HG03575 (cell line): ENCODE measurements around the gene PFKFB1.

Experiments used
- ATAC-seq: cut with Tn5 transposase; IDR thresholded peaks from one replicate; pipeline ENCODE4 v1.9.1; 2021; ENCODE audit not compliant: unreplicated experiment, insufficient number of reproducible peaks, low FRiP score; ENCODE audit errors: extremely low read depth

The PFKFB1 gene

GRCh38 chrX:54994099-54994498, at the start of gene PFKFB1:
Gene PFKFB1, minus strand, starts transcription at chrX:54994188. Its CDS starts 181 bp downstream, at chrX:54994007.
- ATAC-seq = no peak

DNA sequence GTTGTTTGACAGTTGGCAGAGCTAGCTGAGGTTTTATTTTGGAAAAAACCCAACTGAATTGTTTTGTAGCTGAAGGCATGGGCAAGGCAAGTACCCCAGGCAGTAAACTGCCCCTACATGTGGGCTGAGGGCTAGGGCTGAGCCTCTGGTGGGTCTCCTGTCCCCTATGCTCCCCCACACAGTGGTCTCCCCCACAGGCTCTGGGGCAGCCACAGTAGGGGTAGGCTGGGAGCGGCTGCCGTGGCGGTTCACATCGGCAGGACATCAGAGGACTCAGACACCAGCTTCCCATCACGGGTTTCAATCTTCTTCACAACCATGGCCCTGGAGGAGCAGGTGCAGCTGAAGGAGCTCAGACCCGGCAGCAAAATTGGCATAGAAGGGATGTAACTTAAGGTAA, 47.5 kb upstream of the PFKFB1 start:
- ATAC-seq = no peak

GRCh38 chrX:55039471-55039870, 45.5 kb upstream of the PFKFB1 start:
- ATAC-seq = no peak

GRCh38 chrX:55033429-55033828, 39.4 kb upstream of the PFKFB1 start:
- no peak for ATAC-seq

DNA sequence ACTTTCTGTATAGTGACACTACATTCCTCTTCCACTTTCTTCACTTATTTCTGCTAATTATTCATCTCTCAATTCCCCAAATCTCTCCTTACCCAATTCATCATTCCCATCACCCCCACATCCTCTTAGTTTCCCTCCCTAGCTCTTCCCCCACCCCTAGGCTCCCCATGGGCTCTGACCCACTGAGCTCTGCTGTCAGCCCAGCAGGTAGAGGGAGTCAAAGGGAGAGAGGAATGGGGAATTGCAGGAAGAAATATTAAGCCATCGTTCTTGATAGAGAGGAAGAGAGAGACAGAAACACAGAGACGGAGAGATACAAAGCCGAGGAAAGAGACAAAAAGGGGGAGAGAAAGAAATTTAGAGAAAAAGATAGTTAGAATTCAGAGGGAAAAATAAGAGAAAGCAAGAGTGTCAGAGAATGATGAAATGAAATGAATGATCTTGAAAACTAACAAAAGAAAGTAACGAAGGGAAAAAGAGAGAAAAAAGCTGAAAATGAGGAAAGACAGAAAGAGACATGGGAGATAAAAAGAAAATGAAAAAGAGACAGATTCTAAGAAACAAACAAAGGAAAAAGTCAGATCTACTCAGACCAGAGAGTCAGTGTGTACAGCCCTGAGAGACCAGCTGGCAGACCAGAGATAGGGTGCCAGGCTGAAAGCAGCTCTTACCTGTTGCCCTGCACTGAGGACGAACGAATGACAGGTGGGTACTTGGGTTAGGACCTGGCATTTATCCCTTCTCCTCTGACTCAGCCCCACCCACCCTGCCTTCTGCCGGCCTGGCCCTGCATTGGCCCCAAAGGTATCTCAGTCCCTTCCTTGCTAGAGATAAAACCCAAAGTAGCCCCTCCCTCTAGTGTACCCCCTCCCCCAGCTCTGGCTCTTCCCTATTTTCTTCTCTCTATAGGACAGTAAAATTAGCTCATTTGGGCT, 36.5 kb upstream of the PFKFB1 start, which contains the start of gene ALAS2:
ALAS2 (minus strand) TSS at position 707 of the 935 bp plus-strand sequence. CDS start 4,977 bp downstream, outside the sequence.
- no peak for ATAC-seq

DNA sequence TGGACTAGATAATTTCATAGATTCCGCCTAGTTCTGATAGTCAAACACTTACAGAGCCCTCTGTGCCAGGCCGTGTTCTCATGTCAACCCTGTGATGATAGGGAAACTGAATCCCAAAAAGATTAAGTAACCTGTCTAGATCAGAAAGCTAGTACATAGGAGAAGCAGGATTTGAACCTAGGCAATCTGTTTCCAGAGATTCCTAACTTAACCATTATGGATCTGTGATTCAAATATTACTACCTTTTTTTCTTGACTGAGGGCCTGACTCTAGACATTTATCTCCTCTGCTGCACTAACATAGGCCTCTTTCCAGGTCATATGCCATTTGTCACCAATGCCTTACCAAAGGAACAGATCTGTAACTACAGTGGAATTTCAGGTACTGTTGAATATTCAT, 35.3 kb upstream of the PFKFB1 start:
- ATAC-seq = no peak

DNA sequence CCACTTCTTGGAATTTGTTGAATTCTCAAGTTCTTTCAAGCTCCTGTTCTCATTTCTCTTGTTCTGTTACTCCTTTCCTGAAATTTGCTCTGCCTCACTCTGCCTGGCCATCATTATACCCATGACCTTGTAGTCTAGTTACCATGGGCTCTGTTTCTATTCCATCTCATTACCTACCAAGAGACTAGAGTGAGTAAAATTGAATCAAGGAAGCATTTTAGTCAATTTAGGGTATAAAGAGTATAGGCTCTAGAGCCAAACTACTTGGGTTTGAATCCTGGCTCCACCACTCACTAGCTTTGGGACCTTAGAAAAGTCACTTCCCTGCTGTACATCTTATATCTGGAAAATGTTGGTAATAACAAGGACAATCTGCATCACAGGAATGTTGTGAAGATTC, 34.6 kb upstream of the PFKFB1 start:
- ATAC-seq = no peak

GRCh38 chrX:55028040-55028439, 34.1 kb upstream of the PFKFB1 start:
- no peak for ATAC-seq

DNA sequence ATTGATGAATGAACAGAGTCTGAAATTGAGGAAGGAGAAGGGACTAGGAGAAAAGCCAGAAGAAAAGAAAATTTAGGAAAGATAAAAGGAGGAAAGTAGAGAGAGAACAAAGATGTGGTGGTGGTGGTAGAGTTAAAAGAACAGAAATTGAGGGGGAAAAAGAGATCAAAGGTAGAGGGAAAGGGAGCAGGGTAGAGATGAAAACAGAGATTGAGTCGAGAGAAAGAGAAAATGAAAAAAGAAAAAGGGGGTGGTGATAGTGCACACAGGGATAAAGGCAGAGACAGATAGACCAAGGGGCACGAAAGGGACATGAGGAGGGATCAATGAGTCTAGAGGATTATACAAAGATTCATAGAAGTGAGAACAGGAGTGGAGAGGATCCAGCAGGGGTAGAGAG, 32.9 kb upstream of the PFKFB1 start:
- ATAC-seq = no peak

- no peak for ATAC-seq
Observed at GRCh38 chrX:55026143-55026542, 32.2 kb upstream of the PFKFB1 start.

DNA sequence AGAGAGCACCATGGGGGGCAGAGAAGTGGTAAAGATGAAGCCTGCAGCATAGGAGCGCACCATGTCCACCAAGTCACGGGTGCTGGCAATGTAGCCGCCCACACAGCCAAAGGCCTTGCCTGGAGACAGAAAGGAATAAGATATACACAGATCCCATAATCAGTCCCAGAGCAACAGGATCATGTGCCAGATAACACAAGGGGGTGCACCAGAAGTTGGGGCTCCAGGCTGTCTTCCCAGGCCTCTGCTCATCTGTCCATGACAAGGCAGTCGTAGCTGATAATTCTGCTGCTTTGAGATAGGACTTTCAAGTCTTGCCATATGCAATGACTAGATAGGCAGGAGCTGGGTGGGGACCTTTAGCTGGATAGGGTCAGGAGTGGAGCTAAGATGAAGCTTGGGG, 20.9 kb upstream of the PFKFB1 start:
- no peak for ATAC-seq

- ATAC-seq = no peak
Observed at GRCh38 chrX:55011294-55011693, 17.3 kb upstream of the PFKFB1 start.

GRCh38 chrX:55008571-55009358, 14.8 kb upstream of the PFKFB1 start:
- no peak for ATAC-seq

DNA sequence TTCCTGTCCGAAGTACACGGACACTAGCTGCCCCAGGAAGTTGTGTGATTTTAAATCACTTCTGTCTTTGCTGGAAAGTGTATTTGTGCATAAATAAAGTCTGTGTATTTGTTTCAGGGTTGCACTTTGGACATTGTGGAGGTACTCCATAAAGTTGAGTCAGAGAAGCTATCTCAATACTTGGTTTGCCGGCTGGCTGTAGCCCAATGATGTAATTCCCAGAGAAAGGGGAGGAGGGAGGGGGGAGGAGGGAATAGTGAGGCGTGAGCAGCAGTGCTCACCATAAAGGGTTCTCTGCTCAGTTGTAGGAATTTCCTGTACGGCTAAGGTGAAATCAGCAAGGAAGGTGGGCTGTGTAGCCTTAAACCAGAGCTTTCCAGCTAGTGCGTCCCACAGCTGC, 13.7 kb upstream of the PFKFB1 start:
- ATAC-seq = no peak

DNA sequence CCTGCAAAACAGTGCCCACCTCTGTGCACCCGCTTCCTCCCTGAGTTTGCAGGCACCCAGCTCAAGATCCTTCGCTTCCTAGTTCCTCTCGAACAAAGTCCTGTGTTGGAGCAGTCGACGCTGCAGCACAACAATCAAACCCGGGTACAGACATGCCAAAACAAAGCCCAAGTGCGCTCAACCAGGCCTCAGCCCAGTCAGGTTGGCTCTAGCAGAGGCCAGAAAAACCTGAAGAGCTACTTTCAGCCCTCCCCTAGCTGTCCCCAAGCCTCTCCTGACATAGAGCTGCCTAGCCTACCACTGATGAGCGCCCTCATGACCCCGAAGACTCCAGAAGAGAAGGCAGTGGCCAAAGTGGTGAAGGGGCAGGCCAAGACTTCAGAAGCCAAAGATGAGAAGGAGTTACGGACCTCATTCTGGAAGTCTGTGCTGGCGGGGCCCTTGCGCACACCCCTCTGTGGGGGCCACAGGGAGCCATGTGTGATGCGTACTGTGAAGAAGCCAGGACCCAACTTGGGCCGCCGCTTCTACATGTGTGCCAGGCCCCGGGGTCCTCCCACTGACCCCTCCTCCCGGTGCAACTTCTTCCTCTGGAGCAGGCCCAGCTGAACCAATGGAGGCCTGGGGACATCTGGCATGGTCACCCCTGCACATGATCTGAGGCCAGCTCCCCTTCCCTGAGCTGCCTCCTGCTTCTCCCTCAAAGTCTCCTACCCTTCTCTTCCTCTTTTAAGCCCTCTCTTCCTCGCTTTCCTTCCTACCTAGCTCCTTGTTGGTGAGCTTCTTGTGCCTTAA, 13.0 kb upstream of the PFKFB1 start:
- no peak for ATAC-seq

DNA sequence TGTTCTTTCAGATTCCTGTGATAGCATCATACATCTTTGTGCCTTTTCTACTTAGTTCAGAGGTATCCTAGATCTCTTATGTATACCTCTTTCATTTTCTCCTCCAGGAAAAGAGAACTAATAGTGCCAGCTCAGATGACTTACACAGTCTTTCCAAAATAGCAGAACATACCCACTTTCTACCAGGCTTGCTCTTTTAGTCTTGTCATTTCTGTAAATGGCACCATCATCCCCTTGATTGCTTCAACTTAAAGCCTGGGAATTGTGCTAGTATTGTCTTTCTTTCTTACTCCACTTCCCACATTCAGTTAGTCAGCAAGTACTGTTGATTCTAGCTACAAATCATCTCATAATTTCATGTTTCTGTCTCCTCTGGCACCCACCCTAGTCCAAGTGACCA, 11.3 kb upstream of the PFKFB1 start:
- no peak for ATAC-seq

DNA sequence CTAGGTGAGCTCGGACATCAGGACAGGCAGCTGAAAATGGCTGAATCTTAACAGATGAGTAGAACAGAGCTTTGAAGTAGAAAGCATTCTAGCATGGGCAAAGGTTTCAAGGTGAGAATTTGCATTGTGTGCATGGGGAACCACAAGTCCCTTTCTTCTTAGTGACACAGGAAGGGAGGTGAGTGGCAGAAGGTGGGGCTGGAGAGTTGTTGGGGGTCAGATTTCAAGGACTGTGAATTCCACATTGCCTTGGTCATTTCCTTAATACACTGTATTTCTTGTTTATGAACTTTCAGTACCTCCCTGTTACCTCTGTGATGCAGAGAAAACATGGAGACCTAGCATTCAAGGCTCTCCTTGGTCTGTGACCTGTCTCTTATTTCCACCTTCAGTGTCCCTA, 10.2 kb upstream of the PFKFB1 start:
- ATAC-seq = no peak

GRCh38 chrX:54999717-55000598, 6.0 kb upstream of the PFKFB1 start, which contains the start of gene APEX2:
Gene APEX2, plus strand, starts transcription at chrX:55000363. Its CDS starts 60 bp downstream, at chrX:55000423.
- ATAC-seq = peak; percentile 69
